ENCODE results near the gene GRHPR.

Gene GRHPR

DNA sequence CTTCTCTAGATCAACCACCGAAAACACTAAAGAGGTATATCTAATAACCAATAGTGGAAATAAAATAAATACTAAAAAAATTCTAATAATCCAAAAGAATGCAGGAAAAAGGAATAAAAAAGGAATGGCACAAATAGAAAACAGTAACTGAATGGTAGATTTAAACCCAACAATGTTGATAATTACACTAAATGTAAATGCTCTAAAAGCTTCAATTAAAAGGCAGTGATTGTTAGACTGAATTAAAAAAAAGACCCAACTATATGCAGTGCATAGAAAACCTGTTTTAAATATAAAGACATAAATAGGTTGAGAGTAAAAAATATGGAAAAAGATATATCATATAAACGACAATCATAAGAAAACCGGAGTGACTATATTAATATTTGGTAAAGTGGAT is 51.9 kb downstream of the GRHPR start:
- in situ Hi-C loops (cut with MboI; ENCODE audit: low sequenced_read_pairs): no loop called here

DNA sequence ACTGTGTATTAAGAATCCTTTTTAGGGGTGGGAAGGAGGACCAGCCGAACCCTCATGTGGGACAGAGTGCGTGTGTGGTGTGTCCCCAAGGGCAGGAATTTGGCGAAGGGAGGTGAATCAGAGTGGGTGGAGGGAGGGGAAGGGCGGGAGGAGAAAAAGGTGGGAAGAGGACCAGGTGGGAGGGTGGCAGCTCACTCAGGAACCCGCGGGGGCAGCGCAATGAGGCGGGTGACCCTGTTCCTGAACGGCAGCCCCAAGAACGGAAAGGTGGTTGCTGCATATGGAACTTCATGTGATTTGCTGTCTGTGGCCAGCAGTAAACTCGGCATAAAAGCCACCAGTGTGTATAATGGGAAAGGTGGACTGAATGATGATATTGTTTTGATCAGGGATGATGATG is 54.4 kb downstream of the GRHPR start:
- in situ Hi-C loops (cut with MboI; ENCODE audit: low sequenced_read_pairs): loop anchor here (25.0 kb wide), 2 partner anchors 385 to 885 kb away; no protein-coding TSS in a partner anchor

DNA sequence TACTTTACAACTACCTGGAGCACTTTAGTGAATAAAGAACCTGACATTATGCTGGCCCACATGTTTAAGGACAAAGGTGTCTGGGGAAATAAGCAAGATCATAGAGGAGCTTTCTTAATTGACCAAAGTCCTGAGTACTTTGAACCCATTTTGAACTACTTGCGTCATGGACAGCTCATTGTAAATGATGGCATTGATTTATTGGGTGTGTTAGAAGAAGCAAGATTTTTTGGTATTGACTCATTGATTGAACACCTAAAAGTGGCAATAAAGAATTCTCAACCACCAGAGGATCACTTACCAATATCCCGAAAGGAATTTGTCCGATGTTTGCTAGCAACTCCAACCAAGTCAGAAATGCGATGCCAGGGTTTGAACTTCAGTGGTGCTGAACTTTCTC is 54.9 kb downstream of the GRHPR start:
- in situ Hi-C loops (cut with MboI; ENCODE audit: low sequenced_read_pairs): loop anchor here (25.0 kb wide), 2 partner anchors 385 to 885 kb away; no protein-coding TSS in a partner anchor

DNA sequence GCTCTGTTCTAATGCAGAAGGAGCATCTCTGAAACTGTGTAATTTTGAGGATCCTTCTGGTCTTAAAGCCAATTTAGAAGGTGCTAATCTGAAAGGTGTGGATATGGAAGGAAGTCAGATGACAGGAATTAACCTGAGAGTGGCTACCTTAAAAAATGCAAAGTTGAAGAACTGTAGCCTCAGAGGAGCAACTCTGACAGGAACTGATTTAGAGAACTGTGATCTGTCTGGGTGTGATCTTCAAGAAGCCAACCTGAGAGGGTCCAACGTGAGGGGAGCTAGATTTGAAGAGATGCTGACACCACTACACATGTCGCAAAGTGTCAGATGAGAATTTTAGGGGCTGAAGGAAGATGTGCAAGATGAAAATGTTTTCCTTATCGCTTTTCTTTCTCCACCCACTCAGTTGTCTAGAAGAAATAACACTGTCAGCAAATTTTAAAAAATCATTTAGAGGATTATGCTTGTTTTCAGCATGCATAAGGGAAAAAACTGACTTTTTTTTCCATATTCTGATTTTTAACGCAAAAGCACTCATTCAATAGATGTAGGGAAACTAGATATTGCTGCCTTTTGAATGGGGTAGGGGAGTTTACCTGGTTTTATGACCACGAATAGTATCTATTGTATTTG is 55.6 kb downstream of the GRHPR start:
- in situ Hi-C loops (cut with MboI; ENCODE audit: low sequenced_read_pairs): loop anchor here (25.0 kb wide), 2 partner anchors 384 to 884 kb away; no protein-coding TSS in a partner anchor

DNA sequence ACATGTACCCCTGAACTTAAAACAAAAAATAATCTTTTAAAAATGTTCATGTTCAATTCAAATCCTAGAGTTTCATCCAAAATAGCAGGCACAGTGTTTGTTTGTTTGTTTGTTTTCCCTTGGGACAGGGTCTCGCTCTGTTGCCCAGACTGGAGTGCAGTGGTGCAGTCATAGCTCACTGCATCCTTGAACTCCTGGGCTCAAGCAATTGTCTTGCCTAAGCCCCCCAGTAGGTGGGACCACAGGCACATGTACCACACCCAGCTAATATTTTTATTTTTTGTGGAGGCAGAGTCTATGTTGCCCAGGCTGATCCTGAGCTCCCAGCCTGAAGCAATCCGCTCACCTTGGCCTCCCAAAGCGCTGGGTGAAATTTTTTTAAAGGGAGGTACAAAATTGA is 58.3 kb downstream of the GRHPR start:
- in situ Hi-C loops (cut with MboI; ENCODE audit: low sequenced_read_pairs): loop anchor here (25.0 kb wide), 2 partner anchors 382 to 882 kb away; no protein-coding TSS in a partner anchor

DNA sequence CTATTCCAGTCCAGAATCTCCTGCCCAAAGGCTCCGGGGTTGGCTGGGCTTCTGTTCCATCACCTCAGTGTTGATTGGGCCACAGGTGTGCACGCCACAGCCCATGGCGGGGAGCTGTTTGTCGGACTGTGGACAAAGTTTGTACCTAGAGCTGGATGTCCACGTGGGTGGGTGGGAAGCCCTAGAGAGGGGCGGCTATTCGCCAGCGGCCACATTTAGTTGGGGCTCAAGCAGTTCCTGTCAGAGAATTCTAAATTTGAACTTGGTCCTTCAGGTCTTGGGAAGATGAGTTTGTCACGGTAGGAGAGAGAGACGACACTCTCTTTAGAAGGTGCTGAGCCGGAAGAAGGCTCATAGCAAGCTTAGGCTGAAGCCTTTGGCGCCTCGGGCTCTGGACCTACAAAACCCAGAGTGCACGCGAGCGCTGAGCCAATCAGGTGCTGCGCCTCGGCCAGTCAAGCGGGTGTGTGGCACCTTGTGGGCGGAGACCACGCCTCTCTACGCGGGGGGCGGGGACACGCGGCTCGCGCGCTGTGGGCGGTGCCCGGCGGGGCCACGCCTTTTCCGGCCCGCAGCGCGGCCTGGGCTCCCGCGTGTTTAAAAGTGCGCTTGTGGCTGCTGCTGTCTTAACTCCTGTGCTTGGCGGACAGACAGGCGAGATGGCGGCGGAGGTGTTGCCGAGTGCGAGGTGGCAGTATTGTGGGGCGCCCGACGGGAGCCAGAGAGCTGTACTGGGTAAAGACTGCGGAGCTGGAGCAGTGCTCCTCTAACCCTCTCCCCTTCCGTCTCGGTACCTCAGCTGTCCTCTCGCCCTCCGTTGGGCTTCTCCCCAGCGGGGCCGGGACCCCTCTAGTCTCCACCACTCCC is 63.1 kb downstream of the GRHPR start, which contains the start of gene POLR1E:
Gene POLR1E, plus strand, starts transcription at position 560 of the 867 bp plus-strand sequence. Its CDS starts 100 bp downstream, at position 660.
- in situ Hi-C loops (cut with MboI; ENCODE audit: low sequenced_read_pairs): loop anchor here (25.0 kb wide), 2 partner anchors 377 to 877 kb away; no protein-coding TSS in a partner anchor

DNA sequence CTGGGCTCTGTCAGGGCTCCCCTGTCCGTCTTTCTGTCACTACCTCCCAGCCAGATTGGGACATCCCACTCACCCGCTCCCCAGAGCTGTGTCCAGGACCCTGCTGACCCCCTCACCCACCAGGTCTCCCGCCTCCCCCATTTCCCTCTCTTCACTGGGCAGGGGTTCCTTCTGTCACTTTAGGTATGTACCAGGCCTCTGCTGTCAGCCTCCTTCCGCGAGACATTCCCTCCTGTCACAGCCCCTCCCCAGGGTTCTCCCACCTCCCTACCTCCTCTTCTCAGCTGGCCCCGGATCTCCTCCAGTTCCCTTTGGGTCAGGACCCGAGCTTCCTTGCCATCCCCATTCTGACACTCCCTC is 63.7 kb downstream of the GRHPR start:
- in situ Hi-C loops (cut with MboI; ENCODE audit: low sequenced_read_pairs): loop anchor here (25.0 kb wide), 2 partner anchors 376 to 876 kb away; no protein-coding TSS in a partner anchor
